GM10266 (cell line): ENCODE measurements around the gene MR1.
"Not testable (repeated sequence)": the region's sequence is repeated elsewhere in the genome, so short reads cannot be mapped to it uniquely, and the experiment has no call there.

Experiments used
- DNase-seq: peaks from one replicate; pipeline ENCODE4 v3.0.0; 2012; ENCODE audit errors: extremely low spot score
- CTCF ChIP-seq: IDR thresholded peaks from 2 replicates; pipeline ENCODE4 v1.5.1; 2012; ENCODE audit warnings: mild to moderate bottlenecking, low read depth; ENCODE audit not compliant: control insufficient read depth, insufficient read depth; ENCODE audit errors: missing control alignments

MR1 gene

GRCh38 chr1:181059435-181059834 is 25.7 kb downstream of the MR1 start:
- no peak for DNase-seq
- TF ChIP-seq CTCF = no peak

- TF ChIP-seq CTCF = no peak
- no peak for DNase-seq
Measured at GRCh38 chr1:181060066-181060465, 26.3 kb downstream of the MR1 start.

GRCh38 chr1:181060947-181061346 is 27.2 kb downstream of the MR1 start:
- DNase-seq = not testable (repeated sequence)

GRCh38 chr1:181061487-181061886 is 27.7 kb downstream of the MR1 start:
- DNase-seq = no peak
- TF ChIP-seq CTCF = no peak

GRCh38 chr1:181061891-181062835 is 28.4 kb downstream of the MR1 start:
- no peak for TF ChIP-seq CTCF
- DNase-seq = peak; percentile 69

- DNase-seq = peak; percentile 39
- TF ChIP-seq CTCF = no peak
Measured at GRCh38 chr1:181062836-181063428, 29.1 kb downstream of the MR1 start.

- TF ChIP-seq CTCF = no peak
- DNase-seq = no peak
Measured at GRCh38 chr1:181064011-181064623, 30.3 kb downstream of the MR1 start.
